SK-N-SH (cell line): ENCODE measurements around the gene ACBD6. TPM values are rescaled to one million over a fixed set of nuclear protein-coding genes. Genes with fewer than 3 reads are reported as not detected.

Experiments used
- CTCF ChIA-PET: fragments of 300-600, 350-600 bp; formaldehyde crosslinking; extraction: SDS; loops from one replicate; lab custom pipeline; 2021; lab: Yijun Ruan, JAX
- POLR2A ChIA-PET: fragments of 350-600 bp; sonication (Branson Sonifier 250); formaldehyde crosslinking; extraction: SDS; loops from one replicate; lab custom pipeline; 2020; ENCODE audit warnings: antibody characterized with exemption, inconsistent platforms; lab: Yijun Ruan, JAX
- DNase-seq: peaks from one replicate; pipeline ENCODE4 v3.0.0; 2012
- H2AFZ ChIP-seq: fragments of 200-600 bp; sonication (generic); 2 replicates; pipeline ENCODE4 v1.8.1; 2016; ENCODE audit warnings: antibody characterized with exemption, mild to moderate bottlenecking, low read depth
- H3F3A ChIP-seq: fragments of 200-600 bp; sonication (generic); replicated peaks from 2 replicates; pipeline ENCODE3; 2016; ENCODE audit warnings: antibody characterized with exemption, mild to moderate bottlenecking; ENCODE audit not compliant: insufficient read depth
- H3K27ac ChIP-seq, 2 experiments: fragments of 200-500 bp in 1 of 2; fragments of 200-600 bp in 1 of 2; sonication (Bioruptor generic) in 1 of 2; sonication (generic), shearing (Covaris generic) in 1 of 2; 2 replicates each; pipeline versions ENCODE4 v1.5.1 to v1.6.1; 2014 to 2016; ENCODE audit warnings: low read depth in 2 of 2, inconsistent platforms in 1 of 2, low read length in 1 of 2, mild to moderate bottlenecking in 1 of 2, mixed read lengths in 1 of 2
- H3K27me3 ChIP-seq: fragments of 200-600 bp; sonication (generic), shearing (Covaris generic); 2 replicates; pipeline ENCODE4 v1.6.1; 2016; ENCODE audit warnings: mixed run types; ENCODE audit not compliant: insufficient read depth
- H3K36me3 ChIP-seq, 2 experiments: fragments of 200-500 bp in 1 of 2; fragments of 200-600 bp in 1 of 2; sonication (Bioruptor generic) in 1 of 2; sonication (generic) in 1 of 2; replicated peaks in 1 of 2; 2 replicates each; pipeline versions ENCODE3 to v1.5.1; 2014 to 2016; ENCODE audit warnings: low read length in 1 of 2, mild to moderate bottlenecking in 1 of 2; ENCODE audit not compliant: insufficient read depth in 2 of 2, control insufficient read depth in 1 of 2
- H3K4me1 ChIP-seq, 2 experiments: fragments of 200-500 bp in 1 of 2; fragments of 200-600 bp in 1 of 2; sonication (Bioruptor generic) in 1 of 2; sonication (generic), shearing (Covaris generic) in 1 of 2; 2 replicates each; pipeline versions ENCODE4 v1.5.1 to v1.6.1; 2014 to 2016; ENCODE audit warnings: low read depth in 1 of 2, low read length in 1 of 2, mixed run types in 1 of 2; ENCODE audit not compliant: insufficient read depth in 2 of 2, control insufficient read depth in 1 of 2
- H3K4me2 ChIP-seq: fragments of 200-600 bp; sonication (generic), shearing (Covaris generic); 2 replicates; pipeline ENCODE4 v1.6.1; 2017; ENCODE audit warnings: mixed run types
- H3K4me3 ChIP-seq, 2 experiments: fragments of 200-500 bp in 1 of 2; fragments of 200-600 bp in 1 of 2; sonication (Bioruptor generic) in 1 of 2; sonication (generic), shearing (Covaris generic) in 1 of 2; 2 replicates each; pipeline versions ENCODE4 v1.5.1 to v1.8.1; 2014 to 2016; ENCODE audit warnings: low read depth in 2 of 2, inconsistent platforms in 1 of 2, low read length in 1 of 2, mild to moderate bottlenecking in 1 of 2, mixed read lengths in 1 of 2, moderate library complexity in 1 of 2
- H3K79me2 ChIP-seq: fragments of 200-600 bp; sonication (generic); 2 replicates; pipeline ENCODE4 v1.8.1; 2017; ENCODE audit warnings: mild to moderate bottlenecking; ENCODE audit not compliant: insufficient read depth
- H3K9ac ChIP-seq: fragments of 200-600 bp; sonication (generic); 2 replicates; pipeline ENCODE4 v1.6.1; 2017; ENCODE audit warnings: mixed run types
- H3K9me2 ChIP-seq: fragments of 200-600 bp; sonication (generic); 2 replicates; pipeline ENCODE4 v1.6.1; 2017; ENCODE audit warnings: mixed run types
- H3K9me3 ChIP-seq: fragments of 200-600 bp; sonication (generic); 2 replicates; pipeline ENCODE4 v1.6.1; 2017; ENCODE audit warnings: mixed run types, mild to moderate bottlenecking, moderate library complexity
- H4K20me1 ChIP-seq: fragments of 200-600 bp; sonication (generic); 2 replicates; pipeline ENCODE4 v1.6.1; 2017; ENCODE audit warnings: mild to moderate bottlenecking, mixed run types; ENCODE audit not compliant: insufficient read depth
- ELF1 ChIP-seq: IDR thresholded peaks from 2 replicates; pipeline ENCODE4 v1.4.0; 2012
- EP300 ChIP-seq, 2 experiments: IDR thresholded peaks; 2 replicates each; pipeline versions ENCODE4 v1.4.0 to v1.6.1; 2012; ENCODE audit warnings: borderline replicate concordance in 1 of 2, low read depth in 1 of 2, low read length in 1 of 2
- GABPA ChIP-seq: IDR thresholded peaks from 2 replicates; pipeline ENCODE4 v1.4.0; 2012; ENCODE audit warnings: low read depth, mild to moderate bottlenecking
- GATA2 ChIP-seq: sonication (generic); formaldehyde crosslinking; IDR thresholded peaks from 2 replicates; pipeline ENCODE4 v1.5.0; 2020; ENCODE audit warnings: mild to moderate bottlenecking, missing genetic modification reagents
- IRF3 ChIP-seq: fragments of 150-350 bp; IDR thresholded peaks from 2 replicates; pipeline ENCODE4 v1.6.1; 2016; ENCODE audit warnings: mild to moderate bottlenecking, low read depth, low read length
- JUND ChIP-seq: IDR thresholded peaks from 2 replicates; pipeline ENCODE4 v1.4.0; 2012
- MEF2A ChIP-seq: IDR thresholded peaks from 2 replicates; pipeline ENCODE4 v1.4.0; 2012; ENCODE audit warnings: low read depth, borderline replicate concordance
- MXI1 ChIP-seq: IDR thresholded peaks from 2 replicates; pipeline ENCODE4 v1.6.1; 2012; ENCODE audit warnings: mild to moderate bottlenecking, low read depth, low read length, improper control_type of control experiment
- NFIC ChIP-seq: IDR thresholded peaks from 2 replicates; pipeline ENCODE4 v1.4.0; 2012; ENCODE audit warnings: borderline replicate concordance
- NRF1 ChIP-seq: IDR thresholded peaks from 2 replicates; pipeline ENCODE4 v1.6.1; 2012; ENCODE audit warnings: low read depth, mild to moderate bottlenecking, low read length
- PBX3 ChIP-seq: IDR thresholded peaks from 2 replicates; pipeline ENCODE4; 2012
- POLR2AphosphoS5 ChIP-seq: IDR thresholded peaks from 2 replicates; pipeline ENCODE4 v1.6.1; 2012; ENCODE audit warnings: low read depth, low read length
- RCOR1 ChIP-seq: fragments of 150-350 bp; IDR thresholded peaks from 2 replicates; pipeline ENCODE4 v1.6.1; 2017; ENCODE audit warnings: antibody characterized with exemption, low read length
- REST ChIP-seq: IDR thresholded peaks from 2 replicates; pipeline ENCODE4 v1.6.1; 2012; ENCODE audit warnings: mild to moderate bottlenecking, low read depth, low read length, moderate library complexity
- RXRA ChIP-seq: IDR thresholded peaks from 2 replicates; pipeline ENCODE4 v1.4.0; 2012; ENCODE audit warnings: low read depth, mild to moderate bottlenecking, borderline replicate concordance
- SMC3 ChIP-seq: IDR thresholded peaks from 2 replicates; pipeline ENCODE4 v1.6.1; 2012; ENCODE audit warnings: low read depth, low read length, improper control_type of control experiment
- TEAD4 ChIP-seq: IDR thresholded peaks from 2 replicates; pipeline ENCODE4 v1.4.0; 2012; ENCODE audit warnings: mild to moderate bottlenecking, borderline replicate concordance; ENCODE audit not compliant: insufficient read depth
- YY1 ChIP-seq: IDR thresholded peaks from 2 replicates; pipeline ENCODE4 v1.4.0; 2012; ENCODE audit warnings: low read depth, mild to moderate bottlenecking
- ZBTB33 ChIP-seq: IDR thresholded peaks from 2 replicates; pipeline ENCODE4 v1.4.0; 2012; ENCODE audit warnings: low read depth, borderline replicate concordance
- WGBS: methylation state at CpG from one replicate; pipeline ENCODE4 v1.1.6; 2017; ENCODE audit warnings: low lambda C conversion rate; 5-methylcytosine and 5-hydroxymethylcytosine counted together
- polyA plus RNA-seq, 3 experiments: library from polyadenylated mRNA; depleted of rRNA; stranded (reverse); fragments of >200 nt; gene quantifications; 2 replicates each; pipeline ENCODE4 v1.2.3, GENCODE V29; 2012

Gene ACBD6
- polyA plus RNA-seq, 1 of the 3 experiments (the other 2 are of a cell fraction) = 60.9 TPM

GRCh38 chr1:180489313-180489712, 13.1 kb downstream of the ACBD6 start:
- H3K9me2 ChIP-seq = no peaks in the 10 kb centered on the region
- H4K20me1 ChIP-seq = no peaks in the 10 kb centered on the region
- no peak overlapping the region for H3K4me2 ChIP-seq
- no peaks in the 10 kb centered on the region for H3F3A ChIP-seq
- H3K4me1 ChIP-seq = no peaks in the 10 kb centered on the region
- H3K4me3 ChIP-seq = no peak overlapping the region
- no peak for TF ChIP-seq MEF2A
- no peak for TF ChIP-seq YY1
- no peak for TF ChIP-seq SMC3
- no peak for TF ChIP-seq NFIC
- no peak for TF ChIP-seq RXRA
- TF ChIP-seq PBX3 = no peak
- no peak for TF ChIP-seq ZBTB33
- TF ChIP-seq POLR2AphosphoS5 = no peak
- TF ChIP-seq TEAD4 = no peak
- TF ChIP-seq EP300 (IDR thresholded peaks at IDR 0.05; ENCODE audit: borderline replicate concordance in 1 of 2, low read depth in 1 of 2, low read length in 1 of 2) = no peak
- TF ChIP-seq RCOR1 = no peak
- TF ChIP-seq MXI1 = no peak
- no peak for TF ChIP-seq NRF1
- TF ChIP-seq JUND = no peak
- TF ChIP-seq GABPA = no peak
- H2AFZ ChIP-seq = no peak overlapping the region
- peaks cover 56 to 57% of the 10 kb centered on the region in 2 experiments for H3K36me3 ChIP-seq
- H3K27me3 ChIP-seq = no peaks in the 10 kb centered on the region
- WGBS = 94% methylated on average over 2 of the region's 2 CpGs
- no peak overlapping the region for H3K9ac ChIP-seq
- DNase-seq = no peak
- H3K79me2 ChIP-seq = no peaks in the 10 kb centered on the region; the same call in 1 of the 2 replicates
- CTCF ChIA-PET = interaction anchor here (1.0 to 1.5 kb wide), 4 partner anchors 10 to 310 kb away, joined by 3 to 10 read pairs (median 5); no protein-coding TSS in a partner anchor
- POLR2A ChIA-PET = no interaction called here
- H3K27ac ChIP-seq = no peak overlapping the region
- H3K9me3 ChIP-seq = no peaks in the 10 kb centered on the region

- ChIA-PET POLR2A (no interaction called here), CTCF (interaction anchor here (0.9 to 1.5 kb wide), 5 partner anchors 10 to 310 kb away, joined by 3 to 10 read pairs (median 4); no protein-coding TSS in a partner anchor)
- Histone ChIP-seq H3K9ac (no peak overlapping the region), H3K9me3 (no peaks in the 10 kb centered on the region), H4K20me1 (no peaks in the 10 kb centered on the region), H3K79me2 (no peaks in the 10 kb centered on the region; the same call in 1 of the 2 replicates), H2AFZ (no peak overlapping the region), H3K9me2 (no peaks in the 10 kb centered on the region), H3K27me3 (no peaks in the 10 kb centered on the region), H3K27ac (no peak overlapping the region), H3F3A (no peaks in the 10 kb centered on the region), H3K4me1 (no peaks in the 10 kb centered on the region), H3K4me2 (no peak overlapping the region), H3K4me3 (no peak overlapping the region), H3K36me3 (peaks cover 49 to 52% of the 10 kb centered on the region in 2 experiments)
- WGBS = 70% methylated on average over 2 of the region's 2 CpGs
- DNase-seq = no peak
- TF ChIP-seq GATA2 (CRISPR knock-in tag) (no peak), POLR2AphosphoS5 (no peak), REST (no peak), ELF1 (no peak), MEF2A (no peak), TEAD4 (no peak), NRF1 (no peak), IRF3 (no peak), PBX3 (no peak)
These were observed 13.7 kb downstream of the ACBD6 start for GRCh38 chr1:180488661-180489060.
